Uterus (tissue), 2 donors: ENCODE measurements around the gene ZNF81.

Experiments
- CTCF ChIP-seq, 4 experiments: fragments of 200-600 bp in 2 of 4; fragments of 450-650 bp in 2 of 4; sonication (generic) in 2 of 4; IDR thresholded peaks; one replicate each; pipeline ENCODE4 v1.5.1; 2016 to 2019; ENCODE audit warnings: antibody characterized with exemption in 4 of 4, mild to moderate bottlenecking in 2 of 4, moderate library complexity in 1 of 4
- POLR2A ChIP-seq, 2 donors: fragments of 450-650 bp; IDR thresholded peaks; one replicate each; pipeline ENCODE4 v1.6.1; 2016; ENCODE audit warnings: antibody characterized with exemption in 2 of 2, mild to moderate bottlenecking in 1 of 2, moderate library complexity in 1 of 2

GRCh38 chrX:47849778-47850177, 13.1 kb downstream of the ZNF81 start:
- TF ChIP-seq CTCF (IDR thresholded peaks at IDR 0.05) (no peak), POLR2A (IDR thresholded peaks at IDR 0.05) (no peak)
